Gastrocnemius medialis (tissue), 4 donors: ENCODE data around the gene MAP3K13. TPM values are rescaled to one million over a fixed set of nuclear protein-coding genes. Genes with fewer than 3 reads are reported as not detected.

Experiments
- ATAC-seq, 2 donors: fragments of 150-250 bp; one replicate each; pipeline ENCODE4 v1.9.1; 2016
- DNase-seq, 2 donors: peaks; one replicate each; pipeline ENCODE4 v3.0.0-alpha.2; 2019
- H3K27ac ChIP-seq, 4 donors: fragments of 200-600 bp; sonication (generic); 1 replicate in 1 of 4; 2 replicates in 3 of 4; pipeline ENCODE4 v1.5.1; 2016 to 2018; ENCODE audit warnings: mild to moderate bottlenecking in 2 of 4, moderate library complexity in 1 of 4
- H3K27me3 ChIP-seq, 3 donors: fragments of 200-600 bp; sonication (generic) in 2 of 3; 1 replicate in 1 of 3; 2 replicates in 2 of 3; pipeline versions ENCODE4 v1.5.1 to v1.6.0; 2016 to 2019; ENCODE audit warnings: mild to moderate bottlenecking in 1 of 3, moderate library complexity in 1 of 3
- H3K36me3 ChIP-seq, 2 donors: fragments of 200-600 bp; sonication (generic) in 1 of 2; one replicate each; pipeline ENCODE4 v1.5.1; 2017 to 2018
- H3K4me1 ChIP-seq, 2 donors: fragments of 200-600 bp; sonication (generic) in 1 of 2; one replicate each; pipeline ENCODE4 v1.5.1; 2016 to 2017; ENCODE audit warnings: mild to moderate bottlenecking in 2 of 2
- H3K4me3 ChIP-seq, 4 donors: fragments of 200-600 bp; sonication (generic) in 3 of 4; 1 replicate in 1 of 4; 2 replicates in 3 of 4; pipeline ENCODE4 v1.5.1; 2016 to 2019; ENCODE audit warnings: mild to moderate bottlenecking in 2 of 4
- H3K9me3 ChIP-seq, 3 donors: fragments of 200-600 bp; sonication (generic) in 2 of 3; 1 replicate in 1 of 3; 2 replicates in 2 of 3; pipeline ENCODE4 v1.5.1; 2016 to 2019
- POLR2A ChIP-seq, 2 donors: fragments of 450-650 bp; IDR thresholded peaks; one replicate each; pipeline ENCODE4 v1.6.1; 2017; ENCODE audit warnings: antibody characterized with exemption in 2 of 2, mild to moderate bottlenecking in 2 of 2, moderate library complexity in 2 of 2
- in situ Hi-C, 4 donors: fragments of 200-750 bp; cut with MboI; loops; one replicate each; pipeline versions ENCODE4 v1.15.0 to v1.8.0; 2017; ENCODE audit warnings: low sequenced_read_pairs in 4 of 4
- intact Hi-C: fragments of 100-400 bp; cut with DNase I; formaldehyde crosslinking; loops from one replicate; pipeline ENCODE4 v1.15.1; 2023; ENCODE audit warnings: low total_unique reads
- total RNA-seq, 4 donors: library from RNA; depleted of rRNA; stranded (reverse); fragments of >200 nt; gene quantifications; one replicate each; pipeline versions ENCODE4 v1.1.0 to v1.2.3, GENCODE V29; 2016
- TF ChIP-seq, protein P1 (sequence below), 5 experiments: fragments of 450-650 bp in 3 of 5; fragments of 200-600 bp in 2 of 5; sonication (generic) in 2 of 5; IDR thresholded peaks in 4 of 5; conservative IDR thresholded peaks in 1 of 5; 1 replicate in 4 of 5; 2 replicates in 1 of 5; pipeline ENCODE4 v1.5.1; 2016 to 2019; ENCODE audit warnings: antibody characterized with exemption in 5 of 5, mild to moderate bottlenecking in 3 of 5, moderate library complexity in 3 of 5

The MAP3K13 gene
- total RNA-seq, 4 donors from 2014 or later, result 1.6 to 6.5 (median 4.6) TPM

DNA sequence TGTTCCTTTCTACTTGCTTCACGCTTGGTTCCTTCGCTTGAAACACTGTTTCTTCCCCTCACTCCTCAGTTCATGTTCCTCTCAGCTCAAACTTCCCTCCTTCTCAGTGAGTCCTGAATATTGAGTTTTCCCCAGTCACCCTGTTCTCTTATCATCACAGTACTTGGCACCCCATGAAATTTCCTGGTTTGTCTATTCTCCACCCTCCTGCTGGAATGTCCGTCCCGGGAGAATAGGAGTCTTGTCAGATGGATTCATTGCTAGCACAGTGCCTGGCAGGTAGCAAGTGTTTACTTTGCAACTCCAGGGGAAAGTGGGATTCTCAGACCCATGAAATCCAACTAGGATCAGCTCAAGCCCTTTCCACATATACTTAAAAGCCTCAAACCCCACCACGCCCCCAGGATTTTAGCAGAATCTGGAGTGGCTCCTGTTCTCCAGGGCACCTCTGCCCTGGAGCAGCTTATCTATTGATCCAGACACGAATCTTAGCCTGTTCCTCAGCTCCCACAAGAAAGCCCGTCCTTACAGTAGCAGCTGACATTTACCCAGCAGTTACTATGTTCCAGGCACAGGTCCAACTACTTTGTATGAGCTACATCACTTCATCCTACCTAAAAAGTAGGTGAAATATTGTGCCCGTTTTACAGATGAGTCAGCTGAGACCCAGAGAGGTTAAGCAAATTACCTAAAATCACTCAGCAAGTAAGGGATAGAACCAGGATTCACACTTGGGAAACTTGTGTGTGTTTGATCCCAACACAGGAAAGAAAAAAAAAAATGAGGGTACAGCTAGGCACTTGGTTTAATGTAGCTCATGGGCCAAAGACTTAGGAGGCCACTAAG lies 36.8 kb upstream of the MAP3K13 start:
- in situ Hi-C loops (no loop called here), intact Hi-C loops (no loop called here)
- ATAC-seq, result no peak
- TF ChIP-seq POLR2A (IDR thresholded peaks at IDR 0.05), result no peak
- TF ChIP-seq, protein P1, sequence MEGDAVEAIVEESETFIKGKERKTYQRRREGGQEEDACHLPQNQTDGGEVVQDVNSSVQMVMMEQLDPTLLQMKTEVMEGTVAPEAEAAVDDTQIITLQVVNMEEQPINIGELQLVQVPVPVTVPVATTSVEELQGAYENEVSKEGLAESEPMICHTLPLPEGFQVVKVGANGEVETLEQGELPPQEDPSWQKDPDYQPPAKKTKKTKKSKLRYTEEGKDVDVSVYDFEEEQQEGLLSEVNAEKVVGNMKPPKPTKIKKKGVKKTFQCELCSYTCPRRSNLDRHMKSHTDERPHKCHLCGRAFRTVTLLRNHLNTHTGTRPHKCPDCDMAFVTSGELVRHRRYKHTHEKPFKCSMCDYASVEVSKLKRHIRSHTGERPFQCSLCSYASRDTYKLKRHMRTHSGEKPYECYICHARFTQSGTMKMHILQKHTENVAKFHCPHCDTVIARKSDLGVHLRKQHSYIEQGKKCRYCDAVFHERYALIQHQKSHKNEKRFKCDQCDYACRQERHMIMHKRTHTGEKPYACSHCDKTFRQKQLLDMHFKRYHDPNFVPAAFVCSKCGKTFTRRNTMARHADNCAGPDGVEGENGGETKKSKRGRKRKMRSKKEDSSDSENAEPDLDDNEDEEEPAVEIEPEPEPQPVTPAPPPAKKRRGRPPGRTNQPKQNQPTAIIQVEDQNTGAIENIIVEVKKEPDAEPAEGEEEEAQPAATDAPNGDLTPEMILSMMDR (IDR thresholded peaks at IDR 0.05 in 4 of 5, conservative IDR thresholded peaks at IDR 0.05 in 1 of 5), result no peak
- H3K27me3 ChIP-seq, result no peaks in the 10 kb centered on the region
- no peaks in the 10 kb centered on the region for H3K4me1 ChIP-seq
- H3K4me3 ChIP-seq, result no peak overlapping the region
- H3K9me3 ChIP-seq, result no peaks in the 10 kb centered on the region
- H3K27ac ChIP-seq, result no peak overlapping the region
- no peak for DNase-seq
- H3K36me3 ChIP-seq, result no peaks in the 10 kb centered on the region

DNA sequence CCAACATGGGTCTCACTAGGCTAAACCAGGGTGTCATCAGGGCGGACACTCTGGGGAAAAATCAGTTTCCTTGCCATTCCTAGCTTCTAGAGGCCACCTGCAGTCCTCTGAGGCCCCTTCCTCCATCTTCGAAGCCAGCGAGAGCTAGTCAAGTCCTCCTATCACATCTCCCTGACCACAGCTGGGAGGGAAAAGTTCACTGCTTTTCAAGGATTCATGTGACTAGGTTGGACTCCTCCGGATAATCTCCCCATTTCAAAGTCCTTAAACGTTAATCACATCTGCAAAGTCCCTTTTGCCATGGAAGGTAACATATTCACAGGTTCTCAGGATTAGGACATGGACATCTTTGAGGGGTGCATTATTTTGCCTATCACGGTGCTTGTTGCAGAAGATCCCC lies 35.9 kb upstream of the MAP3K13 start:
- H3K9me3 ChIP-seq, result no peaks in the 10 kb centered on the region
- H3K36me3 ChIP-seq, result no peaks in the 10 kb centered on the region
- H3K27me3 ChIP-seq, result no peaks in the 10 kb centered on the region
- intact Hi-C loops, result no loop called here
- in situ Hi-C loops, result no loop called here
- no peaks in the 10 kb centered on the region for H3K4me1 ChIP-seq
- DNase-seq (no peak), ATAC-seq (no peak)
- TF ChIP-seq, protein P1 (IDR thresholded peaks at IDR 0.05 in 4 of 5, conservative IDR thresholded peaks at IDR 0.05 in 1 of 5), result no peak
- no peak for TF ChIP-seq POLR2A (IDR thresholded peaks at IDR 0.05)
- H3K27ac ChIP-seq, result no peak overlapping the region
- no peak overlapping the region for H3K4me3 ChIP-seq

DNA sequence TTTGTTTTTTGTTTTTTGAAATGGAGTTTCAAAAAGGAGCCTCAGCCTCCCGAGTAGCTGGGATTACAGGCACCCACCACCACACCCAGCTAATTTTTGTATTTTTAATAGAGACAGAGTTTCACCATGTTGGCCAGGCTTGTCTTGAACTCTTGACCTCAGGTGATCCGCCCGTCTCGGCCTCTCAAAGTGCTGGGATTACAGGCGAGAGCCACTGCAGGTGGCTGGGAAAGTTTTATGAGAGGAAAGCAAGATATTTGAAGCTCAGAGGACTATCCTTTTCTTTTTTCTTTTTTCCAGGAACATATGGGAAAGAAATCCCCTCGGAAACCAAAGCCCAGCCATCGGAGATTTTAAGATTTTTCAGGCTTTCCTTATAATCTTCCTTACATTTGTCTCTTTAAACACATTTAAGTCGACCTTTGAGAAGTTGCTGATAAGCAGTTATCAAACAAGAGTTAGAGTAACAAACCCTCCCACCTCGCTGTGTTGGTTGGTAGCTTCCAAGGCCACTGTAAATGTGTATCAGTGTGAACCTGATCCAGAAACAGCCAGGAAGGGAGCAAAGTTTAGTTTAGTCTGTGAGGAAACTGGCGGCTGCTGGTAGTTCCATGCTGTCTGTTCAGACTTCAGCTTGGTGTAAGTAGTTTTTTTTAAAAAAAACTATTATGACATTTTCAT lies 34.5 kb upstream of the MAP3K13 start:
- H3K36me3 ChIP-seq, result no peaks in the 10 kb centered on the region
- in situ Hi-C loops, result no loop called here
- no peaks in the 10 kb centered on the region for H3K27me3 ChIP-seq
- H3K4me3 ChIP-seq, result no peak overlapping the region
- TF ChIP-seq POLR2A (IDR thresholded peaks at IDR 0.05), result no peak
- TF ChIP-seq, protein P1 (IDR thresholded peaks at IDR 0.05 in 4 of 5, conservative IDR thresholded peaks at IDR 0.05 in 1 of 5), result no peak
- no peak overlapping the region for H3K27ac ChIP-seq
- H3K4me1 ChIP-seq, result no peaks in the 10 kb centered on the region
- ATAC-seq (no peak), DNase-seq (no peak)
- intact Hi-C loops, result no loop called here
- H3K9me3 ChIP-seq, result no peaks in the 10 kb centered on the region

DNA sequence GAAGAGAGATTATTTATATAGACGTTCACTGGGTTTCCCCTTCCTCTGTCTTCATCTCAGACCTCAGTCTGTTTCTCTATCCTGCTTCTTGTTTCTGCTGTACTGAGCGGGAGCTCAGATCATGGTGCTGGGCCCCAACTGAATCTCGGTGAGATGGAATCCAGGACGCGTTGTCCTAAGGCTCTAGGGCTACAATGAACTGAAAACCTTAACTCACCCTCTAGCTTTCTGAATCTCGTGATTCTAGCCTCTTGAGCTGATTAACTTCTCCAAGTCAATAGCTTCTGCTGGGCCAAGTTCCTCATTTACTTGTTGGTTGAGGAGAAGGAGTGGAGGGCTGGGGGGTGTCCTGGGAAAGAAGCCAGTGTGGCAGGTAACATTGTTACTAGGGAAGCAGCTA lies 32.7 kb upstream of the MAP3K13 start:
- no peaks in the 10 kb centered on the region for H3K4me1 ChIP-seq
- no peak overlapping the region for H3K27ac ChIP-seq
- intact Hi-C loops, result no loop called here
- peak in 1 of 2 donors; percentile 12 for DNase-seq
- in situ Hi-C loops, result no loop called here
- no peaks in the 10 kb centered on the region for H3K36me3 ChIP-seq
- no peak for ATAC-seq
- no peaks in the 10 kb centered on the region for H3K27me3 ChIP-seq
- H3K9me3 ChIP-seq, result no peaks in the 10 kb centered on the region
- no peak for TF ChIP-seq POLR2A (IDR thresholded peaks at IDR 0.05)
- TF ChIP-seq, protein P1 (IDR thresholded peaks at IDR 0.05 in 4 of 5, conservative IDR thresholded peaks at IDR 0.05 in 1 of 5), result no peak
- no peak overlapping the region for H3K4me3 ChIP-seq
